Measurements from ENCODE around the gene DNM1.

DNM1 gene

GRCh38 chr9:128206916-128207910, 4.0 kb downstream of the DNM1 start:
- DNase-seq (ENCODE audit: low spot score) = no peak
- ChIA-PET POLR2A (ENCODE audit: low non-redundant PET) (interaction anchor here (0.7 kb wide), 1 partner anchor 16 kb away, joined by 3 read pairs; the partner anchor contains the start of gene CIZ1), CTCF (interaction anchor here (0.6 to 1.1 kb wide), 4 partner anchors 14 to 83 kb away, joined by 3 to 6 read pairs (median 4); no protein-coding TSS in a partner anchor)
- no peak for TF ChIP-seq CTCF (conservative IDR thresholded peaks at IDR 0.05; ENCODE audit: low read depth)
- peak overlapping the region; percentile 74 for H3K27ac ChIP-seq

- CTCF ChIA-PET = no interaction called here
- no peak for TF ChIP-seq CTCF (conservative IDR thresholded peaks at IDR 0.05; ENCODE audit: low read depth)
- H3K27ac ChIP-seq = peak overlapping the region; percentile 74
- POLR2A ChIA-PET (ENCODE audit: low non-redundant PET) = no interaction called here
- no peak for DNase-seq (ENCODE audit: low spot score)
Measured at GRCh38 chr9:128208386-128208785, 5.2 kb downstream of the DNM1 start.

- ChIA-PET POLR2A (ENCODE audit: low non-redundant PET) (interaction anchor here (0.6 kb wide), 1 partner anchor 344 kb away, joined by 3 read pairs; no protein-coding TSS in a partner anchor), CTCF (interaction anchor here (0.7 kb wide), 2 partner anchors 40 to 213 kb away, joined by 3 read pairs; no protein-coding TSS in a partner anchor)
- no peak for DNase-seq (ENCODE audit: low spot score)
- H3K27ac ChIP-seq = peak overlapping the region; percentile 44
- no peak for TF ChIP-seq CTCF (conservative IDR thresholded peaks at IDR 0.05; ENCODE audit: low read depth)
Measured at GRCh38 chr9:128208946-128209669, 5.9 kb downstream of the DNM1 start.

GRCh38 chr9:128211186-128211980, 8.2 kb downstream of the DNM1 start:
- ChIA-PET CTCF (interaction anchor here (0.6 to 1.1 kb wide), 3 partner anchors 19 to 87 kb away, joined by 3 read pairs; no protein-coding TSS in a partner anchor), POLR2A (ENCODE audit: low non-redundant PET) (interaction anchor here (0.6 kb wide), 1 partner anchor 21 kb away, joined by 3 read pairs; no protein-coding TSS in a partner anchor)

GRCh38 chr9:128211981-128212281, 8.8 kb downstream of the DNM1 start:
- CTCF ChIA-PET = interaction anchor here (0.6 kb wide), 2 partner anchors 20 to 87 kb away, joined by 3 read pairs; no protein-coding TSS in a partner anchor
- POLR2A ChIA-PET (ENCODE audit: low non-redundant PET) = interaction anchor here (0.6 kb wide), 1 partner anchor 20 kb away, joined by 3 read pairs; no protein-coding TSS in a partner anchor
- no peak for DNase-seq (ENCODE audit: low spot score)
- no peak for TF ChIP-seq CTCF (conservative IDR thresholded peaks at IDR 0.05; ENCODE audit: low read depth)
- peak overlapping the region; percentile 44; the same call in 1 of the 2 replicates for H3K27ac ChIP-seq

More at GRCh38 chr9:128211186-128211980, 8.2 kb downstream of the DNM1 start:
- no peak for DNase-seq (ENCODE audit: low spot score)
- no peak for TF ChIP-seq CTCF (conservative IDR thresholded peaks at IDR 0.05; ENCODE audit: low read depth)
- peak overlapping the region; percentile 44 for H3K27ac ChIP-seq

Data from RWPE1 (cell line).